COLO668 (cell line): ENCODE data around the gene ITPK1.

Experiments
- DNase-seq: peaks from one replicate; lab custom pipeline; 2025; ENCODE audit not compliant: unreplicated experiment; lab: John Stamatoyannopoulos, UW

ITPK1 gene

DNA sequence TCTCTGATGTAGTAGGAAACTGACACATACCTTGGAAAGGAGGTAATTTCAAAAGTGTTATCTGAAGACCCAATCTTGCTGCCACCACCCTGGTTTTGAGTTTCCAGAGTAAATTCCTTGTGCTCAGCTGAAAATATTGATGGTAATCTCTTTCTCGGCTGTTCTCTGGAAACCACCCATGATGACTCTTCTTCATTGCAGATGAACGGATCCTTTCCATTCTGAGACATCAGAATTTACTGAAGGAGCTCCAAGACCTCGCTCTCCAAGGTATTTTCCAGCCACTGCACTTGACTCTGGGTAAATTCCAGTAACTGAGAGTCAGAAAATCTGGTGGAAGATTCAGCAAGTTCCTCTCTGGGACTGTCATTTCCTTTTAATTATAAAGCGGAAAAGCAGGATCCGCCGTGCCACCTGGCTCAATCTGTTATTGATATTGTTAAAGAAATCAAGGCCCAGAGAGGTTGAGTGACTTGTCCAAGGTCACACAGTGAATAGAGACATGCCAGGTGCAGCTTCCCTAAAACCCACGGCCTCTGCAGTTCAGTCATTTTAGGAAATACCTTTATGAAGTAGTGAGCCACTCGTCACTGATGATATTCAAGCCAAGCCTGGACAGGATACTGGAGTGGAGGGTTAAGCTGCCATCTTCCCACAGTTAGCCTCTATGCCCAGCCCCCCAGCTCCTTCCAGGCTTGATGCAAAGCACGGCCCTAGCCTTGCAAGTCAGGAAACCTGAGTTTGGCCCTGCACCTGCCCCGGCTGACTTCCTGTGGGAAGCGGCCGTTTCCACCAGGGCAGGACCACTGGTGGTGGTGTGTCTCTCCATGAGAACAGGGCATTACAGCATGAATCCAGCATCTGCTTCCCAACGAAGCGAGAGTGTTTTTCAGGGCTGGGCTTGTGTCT lies 188.1 kb downstream of the ITPK1 start:
- no peak for DNase-seq

- no peak for DNase-seq
Measured at GRCh38 chr14:92926931-92927330, 188.8 kb downstream of the ITPK1 start.

DNA sequence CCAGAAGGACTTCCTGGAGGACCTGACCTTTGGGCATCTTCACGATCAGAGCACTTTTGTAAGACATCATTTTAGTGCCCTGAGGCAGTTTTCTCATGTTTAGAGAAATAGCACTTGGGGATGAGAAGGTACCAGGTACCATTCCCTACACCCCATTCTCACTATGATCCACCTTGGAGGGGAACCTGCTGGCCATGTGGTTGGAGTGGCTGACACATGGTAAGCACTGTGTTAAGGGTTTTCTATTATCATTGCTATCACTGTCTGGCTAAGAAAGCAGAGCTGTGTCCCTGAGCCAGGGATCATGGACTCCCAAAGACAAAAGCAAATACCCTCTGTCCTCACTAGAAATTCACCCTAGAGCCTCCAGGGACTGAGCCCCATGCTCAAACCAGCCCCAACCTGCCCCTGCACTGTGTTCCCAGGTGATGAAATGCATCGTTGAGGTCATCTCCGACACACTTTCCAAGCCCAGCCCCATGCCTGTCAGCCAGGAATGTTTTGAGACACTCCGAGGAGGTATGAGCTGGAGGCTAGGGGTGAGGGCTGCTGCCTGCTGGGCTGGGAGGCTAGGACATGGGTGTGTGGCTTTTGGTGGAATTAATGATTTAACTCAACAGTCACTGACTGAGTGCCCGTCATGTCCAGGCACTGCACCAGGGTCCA lies 189.4 kb downstream of the ITPK1 start:
- no peak for DNase-seq

GRCh38 chr14:92925446-92925845 lies 190.3 kb downstream of the ITPK1 start:
- DNase-seq = no peak

DNA sequence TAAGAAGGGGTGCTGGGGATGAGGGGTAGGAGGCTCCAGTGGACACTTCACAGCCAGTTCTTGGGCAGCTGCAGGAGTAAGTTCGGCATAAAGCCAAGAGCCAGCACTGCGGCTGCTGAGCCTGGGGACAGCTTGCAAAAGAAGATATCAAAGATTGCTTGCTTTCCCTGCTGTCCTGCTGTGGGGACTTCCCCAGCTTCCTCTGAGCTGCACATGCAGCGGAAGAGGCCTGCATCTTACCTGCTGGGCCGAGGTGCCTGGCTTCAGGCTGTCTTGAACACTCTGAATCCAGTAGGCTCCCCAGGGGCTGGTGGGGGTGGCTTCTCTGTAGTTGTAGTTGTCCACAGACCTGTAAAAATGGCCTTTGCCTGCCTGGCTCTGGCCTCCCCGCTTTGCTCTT lies 191.5 kb downstream of the ITPK1 start:
- DNase-seq = peak; percentile 52

- DNase-seq = no peak
Measured at GRCh38 chr14:92923744-92924103, 192.0 kb downstream of the ITPK1 start.

- peak; percentile 85 for DNase-seq
Measured at GRCh38 chr14:92922883-92923743, 192.6 kb downstream of the ITPK1 start, which contains the start of gene CHGA. Gene CHGA (plus strand): TSS chr14:92923150. CDS start chr14:92923360, 210 bp downstream.

- peak; percentile 53 for DNase-seq
Measured at GRCh38 chr14:92922155-92922735, 193.5 kb downstream of the ITPK1 start.

GRCh38 chr14:92920001-92920400 lies 195.7 kb downstream of the ITPK1 start:
- no peak for DNase-seq

- no peak for DNase-seq
Measured at GRCh38 chr14:92917956-92918355, 197.8 kb downstream of the ITPK1 start.

DNA sequence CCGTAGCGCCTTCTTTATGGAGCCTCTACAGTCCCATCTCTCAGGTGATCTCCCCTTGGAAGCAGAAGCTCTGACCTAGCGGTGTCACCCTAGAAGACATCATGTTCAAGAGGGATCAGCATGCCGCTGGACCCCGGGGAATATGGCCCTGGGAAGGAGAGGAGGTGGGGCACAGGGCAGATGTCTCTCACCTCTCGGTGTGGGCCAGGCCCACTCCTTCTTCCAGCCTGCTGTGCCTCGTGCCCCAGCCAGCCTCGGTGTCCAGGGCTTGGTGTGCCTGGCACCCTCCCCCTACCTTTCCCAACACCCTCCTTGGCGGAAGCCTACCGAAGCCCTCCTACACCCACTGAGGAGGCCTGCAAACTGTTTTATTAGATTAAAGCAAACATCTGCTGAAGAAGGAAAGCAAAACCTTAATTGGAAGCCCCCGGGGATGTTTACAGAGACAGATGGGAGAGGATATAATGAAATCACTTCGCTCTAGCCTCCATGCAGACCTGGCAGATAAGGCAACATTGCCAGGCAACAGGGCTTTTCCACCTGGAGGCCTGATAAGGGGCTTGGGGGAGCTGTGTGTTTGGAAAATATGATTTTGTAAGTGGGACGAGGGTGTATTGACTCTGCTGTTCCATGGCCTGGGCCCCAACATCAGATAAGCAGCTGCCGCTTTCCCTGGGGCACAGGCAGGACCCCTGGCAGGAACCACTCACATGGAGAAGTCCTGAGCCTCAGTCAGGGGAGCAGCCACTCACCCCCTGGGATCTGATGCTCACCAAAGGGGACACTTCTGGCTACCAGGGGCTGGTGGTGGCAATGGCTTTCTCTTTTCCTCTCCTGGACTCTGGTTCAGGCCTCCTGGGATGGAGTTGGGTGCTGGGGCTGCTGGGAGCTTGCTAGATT lies 198.4 kb downstream of the ITPK1 start:
- DNase-seq = no peak

DNA sequence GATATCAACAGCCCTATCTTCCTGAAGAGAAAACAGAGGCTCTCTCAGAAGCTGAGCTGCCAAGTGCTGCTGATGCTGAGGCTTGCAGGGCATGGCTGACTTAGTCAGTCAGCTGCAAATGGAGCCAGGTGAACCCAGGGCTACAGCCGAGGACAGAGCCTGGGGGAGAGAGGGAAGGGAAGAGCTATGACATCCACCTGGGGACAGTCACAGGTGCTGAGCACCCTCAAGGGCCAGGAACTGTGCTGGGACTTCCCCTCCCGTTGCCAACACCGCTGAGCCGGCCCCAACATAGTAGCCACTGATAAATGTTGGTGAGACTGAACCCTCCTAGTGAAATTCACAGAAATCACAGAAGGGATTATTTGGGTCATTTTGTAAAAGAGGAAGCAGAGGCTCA lies 199.5 kb downstream of the ITPK1 start:
- DNase-seq = no peak

DNA sequence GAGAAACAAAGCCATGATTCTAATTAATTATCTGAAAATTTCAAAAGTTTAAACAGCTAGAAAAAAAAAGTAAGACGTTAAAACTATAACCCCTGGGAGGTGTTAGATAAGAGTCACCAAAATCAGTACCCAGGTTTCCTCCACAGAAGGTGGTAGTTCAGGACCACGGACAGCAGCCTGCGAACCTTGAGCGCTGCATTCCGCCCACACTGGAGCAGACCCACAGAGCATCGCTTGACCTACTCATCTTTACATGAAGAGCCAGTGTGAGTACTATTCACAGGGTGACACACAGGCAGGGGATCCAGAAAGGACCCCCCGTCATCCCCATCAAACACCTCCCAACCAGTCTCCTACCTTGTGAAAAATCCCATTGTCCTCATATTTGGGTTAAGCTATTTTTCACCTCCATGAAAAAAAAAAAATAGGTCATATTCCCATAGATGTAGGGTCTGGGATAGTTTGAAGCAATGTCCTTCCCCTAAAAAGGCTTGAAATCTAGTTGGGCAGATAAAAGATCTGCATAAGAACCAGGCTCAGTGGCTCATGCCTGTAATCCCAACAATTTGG lies 201.6 kb downstream of the ITPK1 start:
- DNase-seq = no peak

DNA sequence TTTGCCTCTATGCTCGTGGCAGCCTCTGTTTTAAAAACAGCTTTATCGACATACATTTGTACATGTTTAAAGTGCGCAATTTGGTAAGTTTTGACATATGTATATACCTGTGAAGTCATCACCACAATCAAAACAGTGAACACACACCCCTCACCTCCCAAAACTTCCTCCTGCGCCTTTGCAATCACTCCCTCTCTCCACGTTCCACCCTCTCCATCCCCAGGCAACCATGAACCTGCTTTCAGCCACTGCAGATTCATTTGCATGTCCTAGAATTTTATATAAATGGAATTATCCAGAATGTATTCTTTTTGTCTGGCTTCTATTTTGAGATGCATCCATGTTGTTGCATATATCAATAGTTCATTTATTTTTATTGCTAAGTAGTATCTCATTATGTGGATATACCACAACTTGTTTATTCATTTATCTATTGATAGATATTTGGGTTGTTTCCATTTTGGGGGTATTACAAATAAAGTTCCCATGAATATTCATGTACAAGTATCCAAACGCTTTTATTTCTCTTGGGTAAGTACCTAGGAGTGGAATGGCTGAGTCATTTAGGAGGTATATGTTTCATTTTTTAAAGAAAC lies 208.3 kb downstream of the ITPK1 start:
- no peak for DNase-seq

DNA sequence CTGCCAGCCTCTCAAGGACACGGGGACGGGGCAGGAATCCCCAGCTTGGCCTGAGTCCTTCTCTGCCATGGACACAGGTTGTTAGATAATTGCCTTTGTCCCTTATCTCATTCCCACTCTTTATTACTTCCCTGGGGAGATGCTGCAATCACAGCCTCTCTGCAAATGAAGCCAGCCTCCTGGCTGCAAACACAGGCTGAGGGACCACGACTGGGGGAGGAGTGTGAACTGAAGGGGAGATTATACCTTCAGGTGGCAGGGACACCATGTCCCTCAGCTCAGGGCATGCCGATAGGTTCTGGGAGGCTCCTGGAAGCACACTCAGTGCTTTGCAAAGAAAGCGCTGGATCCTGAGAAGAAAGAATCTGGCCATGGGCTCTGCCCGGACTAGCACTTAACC lies 208.9 kb downstream of the ITPK1 start:
- no peak for DNase-seq

- DNase-seq = no peak
Measured at GRCh38 chr14:92906420-92906819, 209.3 kb downstream of the ITPK1 start.

DNA sequence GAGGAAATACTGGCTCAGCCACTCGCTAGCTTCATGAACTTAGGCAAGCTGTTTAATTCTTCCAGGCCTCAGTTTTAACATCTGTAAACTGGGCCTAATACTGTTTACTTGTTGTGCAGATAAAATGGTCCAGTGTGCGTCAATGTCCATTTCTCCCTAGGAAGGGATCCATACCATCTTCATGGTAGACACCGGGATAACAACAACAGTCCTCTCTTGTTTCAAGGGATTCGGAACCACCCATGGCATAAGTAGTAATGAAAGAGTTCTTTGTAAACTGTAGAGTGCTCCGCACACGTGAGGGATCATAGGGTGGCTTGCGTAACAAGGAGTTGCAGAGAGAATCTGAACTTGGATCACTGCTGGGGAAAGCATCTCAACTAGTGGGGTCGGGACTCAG lies 210.1 kb downstream of the ITPK1 start:
- no peak for DNase-seq

DNA sequence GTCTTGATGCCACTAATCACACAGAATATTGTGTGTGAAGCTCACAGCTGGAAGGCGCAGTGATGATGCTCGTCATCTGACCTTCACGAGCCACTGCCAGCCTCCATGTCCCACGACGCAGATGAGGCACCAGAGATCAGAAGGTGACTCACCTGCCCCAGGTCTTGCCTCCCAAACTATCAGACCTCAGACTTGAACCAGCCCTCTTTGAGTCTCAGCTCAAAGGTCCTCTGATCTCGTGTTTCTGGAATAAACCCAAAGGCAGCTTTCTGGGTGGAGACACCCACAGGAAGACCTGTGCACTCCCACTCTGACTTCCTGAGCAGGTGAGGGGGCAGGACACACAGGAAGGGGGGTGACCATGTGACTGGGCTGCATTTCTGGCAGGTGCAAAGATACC lies 212.4 kb downstream of the ITPK1 start:
- peak; percentile 27 for DNase-seq

GRCh38 chr14:92902726-92903125 lies 213.0 kb downstream of the ITPK1 start:
- no peak for DNase-seq
